ENCODE data around the gene TGFB1. TPM values are rescaled to one million over a fixed set of nuclear protein-coding genes. Genes with fewer than 3 reads are reported as not detected.

Gene TGFB1
- total RNA-seq, 1 donor from 2014 or later, result 13.1 TPM

DNA sequence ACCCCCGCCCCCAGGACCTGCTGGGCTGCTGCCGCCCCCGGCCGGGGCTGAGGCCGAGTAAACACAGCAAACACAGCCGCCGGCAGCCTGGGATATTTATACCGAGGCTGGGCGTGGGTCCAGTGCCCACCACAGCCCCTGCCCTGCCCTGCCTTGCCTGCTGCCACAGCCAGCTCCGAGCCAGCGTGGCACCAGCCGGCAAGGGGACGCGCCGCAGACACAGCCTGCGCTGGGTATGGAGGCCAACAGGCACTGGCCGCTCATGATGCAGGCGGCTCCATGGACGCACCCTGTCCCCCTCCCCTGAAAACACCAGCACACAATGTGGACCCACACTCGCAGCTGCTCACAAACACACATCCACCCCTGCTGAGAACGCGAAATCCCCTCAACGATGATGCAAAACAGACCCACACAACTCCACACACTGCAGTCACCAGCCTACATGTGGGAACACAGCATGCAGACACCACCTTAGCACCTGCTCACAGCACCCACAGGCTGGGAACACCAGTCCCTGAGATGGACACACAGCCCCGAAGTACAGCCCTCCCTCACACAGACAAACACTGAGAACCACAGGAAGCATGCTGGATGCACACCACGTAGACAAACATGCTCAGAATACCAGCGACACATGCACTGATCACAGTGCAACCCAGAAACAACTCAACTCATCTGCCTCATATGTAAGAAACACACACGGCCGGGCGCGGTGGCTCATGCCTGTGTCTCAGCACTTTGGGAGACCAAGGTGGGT lies 27.6 kb downstream of the TGFB1 start:
- ATAC-seq (ENCODE audit: poor library complexity) (peak; percentile 19), DNase-seq (peak; percentile 63)
- intact Hi-C loops (cut with DNase I), result no loop called here

DNA sequence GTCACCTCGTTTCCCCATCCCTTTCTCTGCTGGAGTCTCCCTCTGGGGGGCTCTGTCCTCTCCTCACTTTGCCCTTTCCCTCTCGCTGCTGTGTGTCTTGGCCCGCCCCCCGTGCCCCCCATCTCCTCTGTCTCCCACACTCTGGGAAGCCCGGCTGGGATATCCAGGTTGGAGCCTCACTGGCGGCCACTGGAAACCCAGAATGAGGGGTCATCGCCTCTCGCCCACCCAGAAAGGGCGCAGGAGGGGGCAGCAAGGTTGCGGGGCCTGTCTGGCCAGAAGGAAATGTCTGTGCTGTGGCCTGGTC lies 28.1 kb downstream of the TGFB1 start:
- intact Hi-C loops (cut with DNase I), result no loop called here
- DNase-seq, result no peak
- no peak for ATAC-seq (ENCODE audit: poor library complexity)

DNA sequence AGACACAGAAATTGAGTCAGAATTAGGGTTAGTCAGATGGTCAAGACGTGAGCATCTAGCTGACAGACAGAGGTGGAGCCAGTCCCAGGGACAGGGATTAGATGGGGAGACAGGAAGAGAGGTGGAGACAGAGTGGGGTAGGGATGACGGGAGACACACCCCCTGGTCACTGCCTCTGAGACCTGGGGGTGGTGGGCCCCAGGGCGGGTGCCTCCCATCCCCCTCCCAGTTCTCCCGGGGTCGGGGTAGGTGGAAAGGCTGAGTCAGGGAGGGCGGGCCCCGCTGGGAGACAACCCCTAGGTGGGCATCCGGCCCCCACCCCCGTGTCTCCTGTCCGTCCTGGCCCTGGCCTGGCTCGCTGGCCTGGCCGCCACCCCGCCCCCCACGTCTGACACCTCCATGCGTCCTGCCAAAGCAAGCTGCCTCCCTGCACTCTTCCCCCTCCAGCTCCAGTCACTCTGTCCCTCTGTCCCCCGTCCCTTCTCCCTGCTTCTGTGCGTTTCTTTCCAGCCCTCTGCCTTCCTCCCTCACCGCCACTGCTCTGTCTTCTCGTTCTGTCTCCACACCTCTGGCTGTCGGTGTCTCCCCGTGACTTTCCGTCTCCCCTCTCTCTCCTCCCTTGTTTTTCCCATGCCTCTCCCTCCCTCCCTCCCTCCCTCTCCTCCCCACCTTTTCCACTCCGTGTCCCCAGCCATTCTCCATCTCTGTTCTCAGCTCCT lies 28.6 kb downstream of the TGFB1 start:
- peak; percentile 80 for DNase-seq
- intact Hi-C loops (cut with DNase I), result loop anchor here (5.0 kb wide), 1 partner anchor 32 kb away; no protein-coding TSS in a partner anchor
- peak; percentile 48 for ATAC-seq (ENCODE audit: poor library complexity)

DNA sequence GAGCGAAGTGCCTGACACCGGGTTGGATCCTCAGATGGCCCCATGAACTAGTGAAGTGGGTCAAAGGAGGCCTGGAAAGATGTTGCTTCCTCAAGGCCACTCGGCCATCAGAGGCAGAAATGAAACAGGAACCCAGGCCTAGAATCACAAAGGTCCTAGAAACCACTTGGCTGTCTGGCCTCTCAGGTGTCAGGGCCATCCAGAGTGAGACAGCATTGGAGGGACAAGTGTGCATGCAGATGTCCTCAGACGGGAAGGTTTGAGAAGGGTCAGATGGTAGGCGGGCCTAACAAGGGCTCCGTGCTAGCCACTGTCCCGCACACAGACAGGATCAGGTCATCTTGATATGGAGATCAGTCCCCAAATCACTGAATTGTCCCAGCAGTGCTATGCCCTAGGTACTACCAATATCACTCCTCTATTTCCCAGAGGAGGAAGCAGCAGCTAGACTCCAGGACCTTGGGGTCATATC lies 29.5 kb downstream of the TGFB1 start:
- ATAC-seq (ENCODE audit: poor library complexity), result no peak
- intact Hi-C loops (cut with DNase I), result loop anchor here (5.0 kb wide), 1 partner anchor 33 kb away; no protein-coding TSS in a partner anchor
- no peak for DNase-seq

DNA sequence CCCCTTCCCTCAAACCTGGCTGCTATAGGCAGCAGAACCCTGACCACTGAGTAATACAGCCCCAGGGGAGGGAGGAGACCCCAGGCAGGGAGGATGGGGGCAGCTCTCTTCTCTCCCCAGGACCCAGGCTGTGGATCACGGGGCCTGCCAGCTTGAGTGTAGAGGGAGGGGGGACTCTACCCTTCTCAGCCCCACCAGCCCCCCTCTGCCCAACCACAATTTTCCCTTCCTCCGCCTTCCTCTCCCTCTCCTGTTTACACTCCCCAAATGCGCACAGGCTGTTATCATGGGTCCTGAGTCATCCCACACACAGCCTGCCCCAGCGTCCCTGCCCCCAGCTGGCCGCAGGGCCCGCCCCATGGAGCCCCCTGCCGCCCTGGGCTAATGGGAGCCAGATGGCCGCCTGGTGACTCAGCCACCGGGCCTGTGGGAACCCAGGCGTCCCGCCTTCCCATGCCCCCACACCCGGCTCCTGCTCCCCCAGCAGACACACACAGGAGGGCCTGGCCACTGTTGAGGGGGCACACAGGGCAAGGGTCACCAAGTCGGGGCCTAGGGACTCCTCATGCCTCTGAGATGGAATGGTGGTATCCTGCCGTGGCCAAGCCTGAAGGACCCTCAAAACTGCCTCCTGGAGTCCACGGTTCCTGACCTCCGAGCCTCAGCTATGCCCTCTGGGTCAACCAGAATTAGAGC lies 30.1 kb downstream of the TGFB1 start:
- intact Hi-C loops (cut with DNase I), result loop anchor here (5.0 kb wide), 1 partner anchor 34 kb away; no protein-coding TSS in a partner anchor
- peak; percentile 79 for DNase-seq
- ATAC-seq (ENCODE audit: poor library complexity), result peak; percentile 45

DNA sequence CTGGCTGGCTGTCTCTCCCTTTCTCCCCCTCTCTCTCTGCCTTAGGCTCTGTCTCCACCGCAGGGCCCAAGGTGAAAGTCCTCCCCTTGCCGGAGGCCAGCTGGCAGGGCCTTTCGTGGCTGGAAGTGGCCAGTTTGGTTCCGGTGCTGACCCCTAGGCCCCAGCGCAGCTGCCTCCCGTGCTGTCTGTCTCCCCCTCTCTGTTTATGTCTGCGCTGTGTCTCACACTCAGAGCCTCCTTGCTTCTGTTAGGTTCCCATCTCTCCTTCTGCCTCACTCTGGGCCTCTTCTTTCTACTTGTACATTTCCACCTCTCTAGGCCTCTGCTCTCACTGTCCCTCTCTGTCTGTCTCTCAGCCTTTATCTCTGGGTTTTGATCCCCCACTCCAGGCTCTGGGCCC lies 30.7 kb downstream of the TGFB1 start:
- intact Hi-C loops (cut with DNase I), result loop anchor here (5.0 kb wide), 1 partner anchor 34 kb away; no protein-coding TSS in a partner anchor
- peak; percentile 64 for DNase-seq
- no peak for ATAC-seq (ENCODE audit: poor library complexity)

DNA sequence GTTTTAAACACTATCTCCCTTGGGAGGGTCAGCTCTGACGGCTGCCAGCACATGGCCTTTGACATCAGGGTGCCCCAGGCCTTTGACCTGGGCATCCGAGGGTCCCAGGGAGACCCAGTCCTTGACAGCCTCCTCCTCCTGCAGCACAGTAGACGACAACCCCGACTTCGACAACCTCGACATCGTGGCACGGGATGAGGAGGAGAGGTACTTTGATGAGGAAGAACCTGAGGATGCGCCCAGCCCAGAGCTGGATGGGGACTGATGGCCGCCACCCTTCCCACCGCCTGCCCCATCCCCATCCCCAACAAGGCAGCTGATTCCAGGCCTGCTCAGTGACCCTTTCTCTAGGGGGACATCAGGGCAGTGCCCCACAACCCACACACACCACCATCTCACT lies 31.3 kb downstream of the TGFB1 start:
- no peak for DNase-seq
- intact Hi-C loops (cut with DNase I), result loop anchor here (5.0 kb wide), 1 partner anchor 35 kb away; no protein-coding TSS in a partner anchor
- ATAC-seq (ENCODE audit: poor library complexity), result no peak

DNA sequence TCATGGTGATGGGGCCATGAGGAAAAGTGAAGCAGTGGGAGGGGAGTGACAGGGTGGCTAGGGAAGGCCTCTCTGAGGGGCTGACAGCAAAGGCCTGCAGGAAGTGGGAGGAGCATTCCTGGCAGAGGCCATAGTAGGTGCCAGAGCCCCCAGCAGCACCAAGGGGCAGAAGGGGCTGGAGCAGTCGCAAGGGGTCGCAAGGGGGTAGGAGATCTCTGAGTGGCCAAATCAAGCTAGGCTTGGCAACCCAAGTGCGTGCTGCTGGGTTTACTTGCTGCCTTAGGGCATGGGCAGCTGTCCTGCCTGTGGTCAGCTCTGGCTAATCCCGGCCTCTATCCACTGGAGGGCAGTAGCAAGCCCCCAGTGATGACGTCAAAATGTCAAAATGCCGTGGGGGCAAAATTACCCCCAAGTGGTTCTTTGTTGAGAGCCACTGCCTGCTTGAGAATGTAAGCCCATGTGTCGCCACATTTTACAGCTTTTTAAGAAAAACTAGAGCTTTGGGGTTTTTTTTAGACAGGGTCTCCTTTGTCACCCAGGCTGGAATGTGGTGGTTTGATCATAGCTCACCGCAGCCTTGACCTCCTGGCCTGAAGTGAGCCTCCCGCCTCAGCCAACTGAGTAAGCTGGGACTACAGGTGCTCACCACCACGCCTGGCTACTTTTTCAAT lies 32.0 kb downstream of the TGFB1 start:
- DNase-seq (peak; percentile 66), ATAC-seq (ENCODE audit: poor library complexity) (no peak)
- intact Hi-C loops (cut with DNase I), result loop anchor here (5.0 kb wide), 1 partner anchor 36 kb away; no protein-coding TSS in a partner anchor

DNA sequence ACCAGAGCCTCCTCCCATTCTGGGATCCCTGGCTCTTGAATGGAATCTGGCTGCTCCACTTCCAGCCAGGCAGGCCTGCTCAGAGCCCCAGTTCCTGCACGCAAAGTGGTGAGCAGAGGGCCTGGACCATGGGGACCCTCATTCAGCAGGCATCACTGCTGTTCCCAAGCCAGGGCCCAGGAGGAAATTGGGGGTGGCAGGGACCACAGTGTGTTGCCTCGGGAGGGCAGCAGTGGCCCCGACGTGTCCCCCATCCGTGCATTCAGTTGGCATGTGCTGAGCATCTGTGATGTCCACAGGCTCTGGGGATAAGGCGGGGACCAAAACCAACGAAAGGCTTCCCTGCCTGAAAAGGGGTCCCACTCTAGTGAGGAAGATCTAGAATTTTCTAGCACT lies 32.5 kb downstream of the TGFB1 start:
- DNase-seq (no peak), ATAC-seq (ENCODE audit: poor library complexity) (no peak)
- intact Hi-C loops (cut with DNase I), result loop anchor here (5.0 kb wide), 1 partner anchor 36 kb away; no protein-coding TSS in a partner anchor

DNA sequence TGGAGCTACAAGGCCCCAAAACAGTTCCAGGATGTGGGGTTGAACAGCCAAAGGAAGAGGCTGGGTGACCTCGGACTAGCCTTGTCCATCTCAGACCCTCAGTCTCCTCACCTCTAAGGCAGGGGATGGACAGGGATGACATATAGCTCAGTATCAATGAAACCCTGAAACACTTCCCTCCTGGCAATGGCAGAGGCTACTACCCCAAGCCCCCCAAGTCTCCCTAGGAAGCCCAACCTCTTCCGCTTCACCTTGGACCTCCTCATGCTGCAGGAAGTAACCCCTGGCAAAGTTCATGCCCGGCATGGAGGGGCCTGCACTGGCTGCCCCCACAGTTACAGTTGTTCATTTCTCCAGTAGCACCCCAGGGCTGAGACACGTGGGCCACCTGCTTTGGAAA lies 33.2 kb downstream of the TGFB1 start:
- DNase-seq (no peak), ATAC-seq (ENCODE audit: poor library complexity) (no peak)
- intact Hi-C loops (cut with DNase I), result loop anchor here (5.0 kb wide), 1 partner anchor 37 kb away; no protein-coding TSS in a partner anchor

DNA sequence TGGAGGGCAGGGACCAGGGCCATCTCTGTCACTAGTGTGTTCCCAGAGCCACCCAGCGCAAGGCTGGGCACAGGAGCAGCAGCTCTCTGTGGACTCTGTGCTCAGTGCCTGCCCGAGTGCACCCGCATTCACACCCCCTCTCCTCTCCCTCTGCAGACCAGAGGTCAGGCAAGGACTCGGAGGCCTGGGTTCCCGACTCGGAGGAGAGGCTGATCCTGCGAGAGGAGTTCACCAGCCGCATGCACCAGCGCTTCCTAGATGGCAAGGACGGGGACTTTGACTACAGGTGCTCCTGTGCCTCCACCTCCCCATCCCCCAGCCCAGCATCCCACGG lies 33.6 kb downstream of the TGFB1 start:
- ATAC-seq (ENCODE audit: poor library complexity) (no peak), DNase-seq (no peak)
- intact Hi-C loops (cut with DNase I), result loop anchor here (5.0 kb wide), 1 partner anchor 37 kb away; no protein-coding TSS in a partner anchor

DNA sequence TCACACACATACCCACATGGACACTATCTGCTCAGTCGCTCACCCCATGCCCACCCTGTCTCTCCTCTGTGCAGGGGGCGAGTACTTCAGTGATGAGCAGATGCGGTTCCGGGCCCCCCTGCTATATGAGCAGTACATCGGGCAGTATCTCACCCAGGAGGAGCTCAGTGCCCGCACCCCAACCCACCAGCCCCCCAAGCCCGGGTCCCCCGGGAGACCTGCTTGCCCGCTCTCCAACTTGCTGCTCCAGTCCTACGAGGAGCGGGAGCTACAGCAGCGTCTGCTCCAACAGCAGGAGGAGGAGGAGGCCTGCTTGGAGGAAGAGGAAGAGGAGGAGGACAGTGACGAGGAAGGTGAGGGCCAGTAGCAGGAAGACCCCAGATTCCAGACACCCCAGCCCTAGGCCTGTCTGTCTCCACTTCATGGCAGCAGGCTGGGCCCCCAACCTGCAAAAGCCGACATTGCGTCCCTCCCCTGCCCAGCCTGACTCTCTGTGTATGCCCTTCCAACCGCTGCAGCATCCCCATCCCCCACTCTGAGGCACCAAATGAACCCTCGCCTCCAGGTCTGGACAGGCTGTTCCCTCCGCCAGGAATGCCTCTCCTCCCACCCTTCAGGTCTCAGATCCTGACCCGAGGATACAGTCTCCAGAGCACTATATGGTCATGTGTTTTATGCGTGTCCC lies 34.1 kb downstream of the TGFB1 start:
- intact Hi-C loops (cut with DNase I), result loop anchor here (5.0 kb wide), 1 partner anchor 38 kb away; no protein-coding TSS in a partner anchor
- ATAC-seq (ENCODE audit: poor library complexity) (no peak), DNase-seq (no peak)

DNA sequence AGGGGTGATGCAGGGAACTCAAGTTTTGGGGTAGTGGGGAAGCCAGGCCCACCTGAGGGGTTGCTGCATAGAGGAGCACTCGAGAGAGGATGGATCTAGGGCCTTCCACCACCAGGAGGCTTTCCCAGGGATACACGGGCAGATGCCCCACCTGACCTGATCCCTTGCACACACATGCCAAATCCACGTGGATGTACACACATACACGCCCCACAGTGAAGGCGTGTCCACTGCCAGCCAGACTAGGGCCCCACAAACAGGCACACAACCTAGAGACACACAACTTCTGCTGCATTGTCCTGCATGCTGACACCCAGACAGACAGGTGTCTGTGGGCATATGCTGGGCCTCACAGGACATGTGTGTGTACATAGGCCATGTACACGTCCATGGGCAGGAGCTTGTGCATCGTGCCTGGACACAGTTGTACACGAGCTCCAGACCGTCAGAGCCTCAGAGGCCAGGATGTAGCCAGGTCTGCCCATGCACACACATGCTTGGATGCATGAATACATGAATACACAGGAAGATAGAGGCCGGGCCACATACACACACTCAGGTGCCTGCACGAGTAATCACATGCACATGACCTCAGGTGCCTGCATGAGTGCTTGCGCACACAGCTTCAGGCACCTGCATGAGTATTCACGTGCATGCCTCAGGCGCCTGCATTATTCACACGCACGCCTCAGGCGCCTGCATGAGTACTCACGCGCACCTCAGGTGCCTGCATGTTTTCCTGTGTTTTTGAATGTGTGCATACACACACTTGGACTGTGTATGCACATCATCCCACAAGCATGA lies 34.8 kb downstream of the TGFB1 start:
- ATAC-seq (ENCODE audit: poor library complexity), result no peak
- intact Hi-C loops (cut with DNase I), result no loop called here

DNA sequence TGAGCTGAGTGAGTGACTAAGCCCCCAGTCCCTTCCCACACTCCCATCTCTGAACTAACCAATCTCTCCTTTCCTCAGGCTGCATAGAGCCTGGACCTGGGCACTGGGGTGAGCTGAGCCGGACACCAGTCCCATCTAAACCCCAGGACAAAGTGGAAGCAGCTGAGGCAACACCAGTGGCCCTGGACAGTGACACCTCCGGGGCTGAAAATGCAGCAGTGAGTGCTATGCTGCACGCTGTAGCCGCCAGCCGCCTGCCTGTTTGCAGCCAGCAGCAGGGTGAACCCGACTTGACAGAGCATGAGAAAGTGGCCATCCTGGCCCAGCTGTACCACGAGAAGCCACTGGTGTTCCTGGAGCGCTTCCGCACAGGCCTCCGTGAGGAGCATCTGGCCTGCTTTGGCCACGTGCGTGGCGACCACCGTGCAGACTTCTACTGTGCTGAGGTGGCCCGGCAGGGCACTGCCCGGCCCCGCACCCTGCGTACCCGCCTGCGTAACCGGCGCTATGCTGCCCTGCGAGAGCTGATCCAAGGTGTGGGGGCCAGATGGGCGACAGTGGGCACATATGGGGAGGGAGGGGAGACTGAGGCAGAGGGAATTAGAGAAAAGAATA lies 37.3 kb downstream of the TGFB1 start:
- DNase-seq, result no peak
- intact Hi-C loops (cut with DNase I), result no loop called here
- ATAC-seq (ENCODE audit: poor library complexity), result no peak

More for the DNA sequence above, 34.8 kb downstream of the TGFB1 start:
- DNase-seq, result no peak

DNA sequence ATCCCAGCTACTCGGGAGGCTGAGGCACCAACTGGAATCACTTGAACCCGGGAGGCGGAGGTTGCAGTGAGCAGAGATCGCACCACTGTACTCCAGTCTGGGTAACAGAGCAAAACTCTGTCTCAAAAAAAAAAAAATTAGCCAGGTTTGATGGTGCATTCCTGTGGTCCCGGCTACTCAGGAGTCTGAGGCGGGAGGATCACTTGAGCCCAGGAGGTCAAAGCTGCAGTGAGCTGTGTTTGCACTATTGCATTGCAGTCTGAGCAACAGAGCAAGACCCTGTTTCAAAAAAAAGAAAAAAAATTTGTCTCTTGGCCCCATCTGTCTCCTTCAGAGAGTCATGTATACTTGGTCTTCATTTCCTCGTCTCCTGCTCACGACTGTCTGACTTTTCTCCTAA lies 42.1 kb downstream of the TGFB1 start:
- ATAC-seq (ENCODE audit: poor library complexity) (no peak), DNase-seq (no peak)
- intact Hi-C loops (cut with DNase I), result loop anchor here (5.0 kb wide), 1 partner anchor 41 kb away; the partner anchor contains the start of gene TGFB1

DNA sequence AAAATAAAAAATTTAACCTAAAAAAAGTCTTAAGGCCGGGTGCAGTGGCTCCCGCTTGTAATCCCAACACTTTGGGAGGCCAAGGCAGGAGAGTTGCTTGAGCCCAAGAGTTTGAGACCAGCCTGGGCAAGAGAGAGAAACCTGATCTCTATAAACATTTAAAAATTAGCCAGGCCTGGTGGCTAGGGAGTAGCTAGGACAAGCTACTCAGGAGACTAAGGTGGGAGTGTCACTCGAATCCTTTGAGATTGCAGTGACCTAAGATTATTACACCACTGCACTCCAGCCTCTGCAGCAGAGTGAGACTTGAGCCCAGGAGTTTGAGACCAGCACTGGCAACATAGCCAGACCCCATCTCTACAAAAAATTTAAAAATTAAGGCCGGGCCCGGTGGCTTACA lies 42.6 kb downstream of the TGFB1 start:
- intact Hi-C loops (cut with DNase I), result loop anchor here (5.0 kb wide), 1 partner anchor 41 kb away; the partner anchor contains the start of gene TGFB1
- ATAC-seq (ENCODE audit: poor library complexity) (no peak), DNase-seq (no peak)

All from Right ventricle myocardium superior (tissue), 1 donor.